GM18499 (cell line): ENCODE results near the gene FXYD4.
"Not testable (repeated sequence)": the region's sequence is repeated elsewhere in the genome, so short reads cannot be mapped to it uniquely, and the experiment has no call there.

Experiments used
- ATAC-seq: cut with Tn5 transposase; IDR thresholded peaks from one replicate; pipeline ENCODE4 v1.9.1; 2021; ENCODE audit warnings: moderate number of reproducible peaks; ENCODE audit not compliant: insufficient read depth, unreplicated experiment

Gene FXYD4

GRCh38 chr10:43374194-43374593 is 2.8 kb downstream of the FXYD4 start:
- ATAC-seq, result no peak

- ATAC-seq, result no peak
These were observed 4.1 kb downstream of the FXYD4 start for GRCh38 chr10:43375401-43376020.

- ATAC-seq, result no peak
These were observed 4.7 kb downstream of the FXYD4 start for GRCh38 chr10:43376046-43376635.

GRCh38 chr10:43376828-43377423 is 5.5 kb downstream of the FXYD4 start:
- no peak for ATAC-seq

GRCh38 chr10:43377424-43377883 is 6.0 kb downstream of the FXYD4 start:
- no peak for ATAC-seq

- ATAC-seq, result no peak
These were observed 9.3 kb downstream of the FXYD4 start for GRCh38 chr10:43380610-43381222.

GRCh38 chr10:43383204-43383971 is 12.0 kb downstream of the FXYD4 start:
- no peak for ATAC-seq

- ATAC-seq, result no peak
These were observed 13.1 kb downstream of the FXYD4 start for GRCh38 chr10:43384252-43385221.

GRCh38 chr10:43385412-43386004 is 14.1 kb downstream of the FXYD4 start:
- no peak for ATAC-seq

- ATAC-seq, result no peak
These were observed 15.1 kb downstream of the FXYD4 start for GRCh38 chr10:43386549-43386948.

GRCh38 chr10:43386981-43387677 is 15.7 kb downstream of the FXYD4 start:
- no peak for ATAC-seq

- ATAC-seq, result no peak
These were observed 16.2 kb downstream of the FXYD4 start for GRCh38 chr10:43387678-43388032.

GRCh38 chr10:43389867-43390266 is 18.4 kb downstream of the FXYD4 start:
- ATAC-seq, result no peak

- ATAC-seq, result no peak
These were observed 18.9 kb downstream of the FXYD4 start for GRCh38 chr10:43390333-43390732.

- ATAC-seq, result no peak
These were observed 19.3 kb downstream of the FXYD4 start for GRCh38 chr10:43390759-43391158.

GRCh38 chr10:43391496-43391895 is 20.1 kb downstream of the FXYD4 start:
- no peak for ATAC-seq

GRCh38 chr10:43392748-43393147 is 21.3 kb downstream of the FXYD4 start:
- no peak for ATAC-seq

GRCh38 chr10:43393186-43393585 is 21.8 kb downstream of the FXYD4 start:
- ATAC-seq, result not testable (repeated sequence)
